Activated T-helper 1 cell treated with Interleukin-2 at 50 U/mL for 16 hours (primary cell): ENCODE data around the gene TSPAN15.
"Not testable (repeated sequence)": the region's sequence is repeated elsewhere in the genome, so short reads cannot be mapped to it uniquely, and the experiment has no call there.

Source experiments
- DNase-seq: peaks from one replicate; pipeline ENCODE4 v3.0.0-alpha.2; 2020; ENCODE audit warnings: low read depth

The TSPAN15 gene

GRCh38 chr10:69488149-69488844 is 37.0 kb downstream of the TSPAN15 start:
- DNase-seq, result not testable (repeated sequence)

GRCh38 chr10:69488856-69489255 is 37.6 kb downstream of the TSPAN15 start:
- DNase-seq, result not testable (repeated sequence)

- DNase-seq, result no peak
Measured at GRCh38 chr10:69489506-69490090, 38.3 kb downstream of the TSPAN15 start.

GRCh38 chr10:69490876-69491275 is 39.6 kb downstream of the TSPAN15 start:
- no peak for DNase-seq

- no peak for DNase-seq
Measured at GRCh38 chr10:69491611-69492010, 40.3 kb downstream of the TSPAN15 start.

- DNase-seq, result no peak
Measured at GRCh38 chr10:69492091-69492745, 41.0 kb downstream of the TSPAN15 start.

GRCh38 chr10:69492746-69493462 is 41.6 kb downstream of the TSPAN15 start:
- no peak for DNase-seq

GRCh38 chr10:69494626-69495558 is 43.6 kb downstream of the TSPAN15 start:
- no peak for DNase-seq

- DNase-seq, result no peak
Measured at GRCh38 chr10:69495666-69496065, 44.4 kb downstream of the TSPAN15 start.

GRCh38 chr10:69496352-69497230 is 45.3 kb downstream of the TSPAN15 start:
- no peak for DNase-seq

GRCh38 chr10:69497231-69497561 is 45.9 kb downstream of the TSPAN15 start:
- DNase-seq, result no peak

- DNase-seq, result no peak
Measured at GRCh38 chr10:69497611-69498390, 46.5 kb downstream of the TSPAN15 start.

GRCh38 chr10:69498711-69499471 is 47.6 kb downstream of the TSPAN15 start:
- DNase-seq, result no peak

GRCh38 chr10:69499726-69500689 is 48.7 kb downstream of the TSPAN15 start:
- no peak for DNase-seq

- DNase-seq, result no peak
Measured at GRCh38 chr10:69500864-69501468, 49.7 kb downstream of the TSPAN15 start.

- no peak for DNase-seq
Measured at GRCh38 chr10:69501657-69502056, 50.4 kb downstream of the TSPAN15 start.

- no peak for DNase-seq
Measured at GRCh38 chr10:69502589-69502988, 51.3 kb downstream of the TSPAN15 start.
